Gastrocnemius medialis (tissue), 4 donors: ENCODE data around the gene THSD4. TPM values are rescaled to one million over a fixed set of nuclear protein-coding genes. Genes with fewer than 3 reads are reported as not detected.

Experiments used
- ATAC-seq, 2 donors: fragments of 150-250 bp; one replicate each; pipeline ENCODE4 v1.9.1; 2016
- DNase-seq, 2 donors: peaks; one replicate each; pipeline ENCODE4 v3.0.0-alpha.2; 2019
- H3K27ac ChIP-seq, 4 donors: fragments of 200-600 bp; sonication (generic); 1 replicate in 1 of 4; 2 replicates in 3 of 4; pipeline ENCODE4 v1.5.1; 2016 to 2018; ENCODE audit warnings: mild to moderate bottlenecking in 2 of 4, moderate library complexity in 1 of 4
- H3K27me3 ChIP-seq, 3 donors: fragments of 200-600 bp; sonication (generic) in 2 of 3; 1 replicate in 1 of 3; 2 replicates in 2 of 3; pipeline versions ENCODE4 v1.5.1 to v1.6.0; 2016 to 2019; ENCODE audit warnings: mild to moderate bottlenecking in 1 of 3, moderate library complexity in 1 of 3
- H3K36me3 ChIP-seq, 2 donors: fragments of 200-600 bp; sonication (generic) in 1 of 2; one replicate each; pipeline ENCODE4 v1.5.1; 2017 to 2018
- H3K4me1 ChIP-seq, 2 donors: fragments of 200-600 bp; sonication (generic) in 1 of 2; one replicate each; pipeline ENCODE4 v1.5.1; 2016 to 2017; ENCODE audit warnings: mild to moderate bottlenecking in 2 of 2
- H3K4me3 ChIP-seq, 4 donors: fragments of 200-600 bp; sonication (generic) in 3 of 4; 1 replicate in 1 of 4; 2 replicates in 3 of 4; pipeline ENCODE4 v1.5.1; 2016 to 2019; ENCODE audit warnings: mild to moderate bottlenecking in 2 of 4
- H3K9me3 ChIP-seq, 3 donors: fragments of 200-600 bp; sonication (generic) in 2 of 3; 1 replicate in 1 of 3; 2 replicates in 2 of 3; pipeline ENCODE4 v1.5.1; 2016 to 2019
- POLR2A ChIP-seq, 2 donors: fragments of 450-650 bp; IDR thresholded peaks; one replicate each; pipeline ENCODE4 v1.6.1; 2017; ENCODE audit warnings: antibody characterized with exemption in 2 of 2, mild to moderate bottlenecking in 2 of 2, moderate library complexity in 2 of 2
- in situ Hi-C, 4 donors: fragments of 200-750 bp; cut with MboI; loops; one replicate each; pipeline versions ENCODE4 v1.15.0 to v1.8.0; 2017; ENCODE audit warnings: low sequenced_read_pairs in 4 of 4
- intact Hi-C: fragments of 100-400 bp; cut with DNase I; formaldehyde crosslinking; loops from one replicate; pipeline ENCODE4 v1.15.1; 2023; ENCODE audit warnings: low total_unique reads
- total RNA-seq, 4 donors: library from RNA; depleted of rRNA; stranded (reverse); fragments of >200 nt; gene quantifications; one replicate each; pipeline versions ENCODE4 v1.1.0 to v1.2.3, GENCODE V29; 2016
- TF ChIP-seq, protein P1 (sequence below), 5 experiments: fragments of 450-650 bp in 3 of 5; fragments of 200-600 bp in 2 of 5; sonication (generic) in 2 of 5; IDR thresholded peaks in 4 of 5; conservative IDR thresholded peaks in 1 of 5; 1 replicate in 4 of 5; 2 replicates in 1 of 5; pipeline ENCODE4 v1.5.1; 2016 to 2019; ENCODE audit warnings: antibody characterized with exemption in 5 of 5, mild to moderate bottlenecking in 3 of 5, moderate library complexity in 3 of 5

Gene THSD4
- total RNA-seq, 4 donors from 2014 or later: 0.35 to 3.1 (median 0.60) TPM

- no peak overlapping the region for H3K4me3 ChIP-seq
- DNase-seq: no peak
- H3K27ac ChIP-seq: no peak overlapping the region
- no peaks in the 10 kb centered on the region for H3K27me3 ChIP-seq
- H3K9me3 ChIP-seq: no peaks in the 10 kb centered on the region
- in situ Hi-C loops: loop anchor here in 1 of 4 donors (25.0 kb wide), 1 partner anchor 232 kb away; the partner anchor contains the start of gene THSD4
- no peaks in the 10 kb centered on the region for H3K36me3 ChIP-seq
- intact Hi-C loops: no loop called here
- no peaks in the 10 kb centered on the region for H3K4me1 ChIP-seq
- ATAC-seq: no peak
- TF ChIP-seq POLR2A (IDR thresholded peaks at IDR 0.05): no peak
- TF ChIP-seq, protein P1, sequence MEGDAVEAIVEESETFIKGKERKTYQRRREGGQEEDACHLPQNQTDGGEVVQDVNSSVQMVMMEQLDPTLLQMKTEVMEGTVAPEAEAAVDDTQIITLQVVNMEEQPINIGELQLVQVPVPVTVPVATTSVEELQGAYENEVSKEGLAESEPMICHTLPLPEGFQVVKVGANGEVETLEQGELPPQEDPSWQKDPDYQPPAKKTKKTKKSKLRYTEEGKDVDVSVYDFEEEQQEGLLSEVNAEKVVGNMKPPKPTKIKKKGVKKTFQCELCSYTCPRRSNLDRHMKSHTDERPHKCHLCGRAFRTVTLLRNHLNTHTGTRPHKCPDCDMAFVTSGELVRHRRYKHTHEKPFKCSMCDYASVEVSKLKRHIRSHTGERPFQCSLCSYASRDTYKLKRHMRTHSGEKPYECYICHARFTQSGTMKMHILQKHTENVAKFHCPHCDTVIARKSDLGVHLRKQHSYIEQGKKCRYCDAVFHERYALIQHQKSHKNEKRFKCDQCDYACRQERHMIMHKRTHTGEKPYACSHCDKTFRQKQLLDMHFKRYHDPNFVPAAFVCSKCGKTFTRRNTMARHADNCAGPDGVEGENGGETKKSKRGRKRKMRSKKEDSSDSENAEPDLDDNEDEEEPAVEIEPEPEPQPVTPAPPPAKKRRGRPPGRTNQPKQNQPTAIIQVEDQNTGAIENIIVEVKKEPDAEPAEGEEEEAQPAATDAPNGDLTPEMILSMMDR (IDR thresholded peaks at IDR 0.05 in 4 of 5, conservative IDR thresholded peaks at IDR 0.05 in 1 of 5): no peak
These were observed 229.0 kb downstream of the THSD4 start for GRCh38 chr15:71344316-71344715.

DNA sequence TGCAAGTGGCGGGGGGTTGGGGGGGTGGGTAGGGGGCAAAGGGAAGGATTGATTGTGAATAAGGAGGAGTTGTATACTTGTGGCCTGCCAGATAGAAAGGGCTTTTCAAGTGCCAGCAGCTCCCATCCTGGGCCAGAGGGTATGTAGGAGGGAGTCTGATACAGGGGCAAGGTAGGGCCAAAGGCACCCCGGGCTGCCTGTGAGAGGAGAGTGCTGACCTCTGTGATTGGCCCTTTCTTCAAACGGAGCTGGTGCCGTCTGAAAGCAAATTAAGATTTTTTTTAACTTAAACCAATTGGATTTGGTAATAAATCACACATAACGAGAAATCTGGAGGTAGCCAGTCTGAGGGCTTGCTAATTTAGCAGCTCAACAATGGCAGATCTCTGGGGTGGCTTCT lies 229.9 kb downstream of the THSD4 start:
- ATAC-seq (no peak), DNase-seq (no peak)
- H3K27me3 ChIP-seq: no peaks in the 10 kb centered on the region
- H3K4me1 ChIP-seq: no peaks in the 10 kb centered on the region
- no peak overlapping the region for H3K4me3 ChIP-seq
- TF ChIP-seq, protein P1 (IDR thresholded peaks at IDR 0.05 in 4 of 5, conservative IDR thresholded peaks at IDR 0.05 in 1 of 5): no peak
- TF ChIP-seq POLR2A (IDR thresholded peaks at IDR 0.05): no peak
- no peaks in the 10 kb centered on the region for H3K9me3 ChIP-seq
- no peaks in the 10 kb centered on the region for H3K36me3 ChIP-seq
- no peak overlapping the region for H3K27ac ChIP-seq
- in situ Hi-C loops: loop anchor here in 1 of 4 donors (25.0 kb wide), 1 partner anchor 233 kb away; the partner anchor contains the start of gene THSD4
- intact Hi-C loops: no loop called here

- no peak overlapping the region for H3K27ac ChIP-seq
- no peaks in the 10 kb centered on the region for H3K4me1 ChIP-seq
- TF ChIP-seq, protein P1 (IDR thresholded peaks at IDR 0.05 in 4 of 5, conservative IDR thresholded peaks at IDR 0.05 in 1 of 5): no peak
- TF ChIP-seq POLR2A (IDR thresholded peaks at IDR 0.05): no peak
- no peaks in the 10 kb centered on the region for H3K27me3 ChIP-seq
- H3K4me3 ChIP-seq: no peak overlapping the region
- intact Hi-C loops (no loop called here), in situ Hi-C loops (loop anchor here in 1 of 4 donors (25.0 kb wide), 1 partner anchor 234 kb away; the partner anchor contains the start of gene THSD4)
- ATAC-seq (no peak), DNase-seq (no peak)
- H3K9me3 ChIP-seq: no peaks in the 10 kb centered on the region
- no peaks in the 10 kb centered on the region for H3K36me3 ChIP-seq
These were observed 231.2 kb downstream of the THSD4 start for GRCh38 chr15:71346464-71346863.

DNA sequence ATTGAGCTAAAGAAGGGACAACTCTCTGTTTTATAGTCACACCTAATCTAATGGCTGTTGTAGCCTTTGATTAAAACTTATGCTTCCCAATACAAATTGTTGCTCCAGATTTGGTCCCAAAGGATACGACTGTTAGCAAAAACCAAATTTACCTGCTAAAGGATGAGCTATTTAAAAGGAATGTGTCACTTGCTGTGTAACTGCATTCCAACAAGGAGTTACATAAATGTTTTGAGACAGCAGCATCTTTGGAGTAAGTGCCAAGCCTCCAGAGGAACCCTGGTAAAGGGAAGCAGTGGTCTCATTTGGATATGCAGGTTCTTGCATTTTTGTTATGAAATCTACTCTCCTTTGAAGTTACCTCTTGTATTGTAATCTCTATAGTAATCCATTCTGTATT lies 233.3 kb downstream of the THSD4 start:
- Histone ChIP-seq H3K4me3 (no peak overlapping the region), H3K4me1 (peaks cover 0 to 4% of the 10 kb centered on the region in 2 donors), H3K27ac (no peak overlapping the region), H3K9me3 (no peaks in the 10 kb centered on the region), H3K36me3 (no peaks in the 10 kb centered on the region), H3K27me3 (no peaks in the 10 kb centered on the region)
- intact Hi-C loops (no loop called here), in situ Hi-C loops (loop anchor here in 1 of 4 donors (25.0 kb wide), 1 partner anchor 236 kb away; the partner anchor contains the start of gene THSD4)
- no peak for TF ChIP-seq POLR2A (IDR thresholded peaks at IDR 0.05)
- TF ChIP-seq, protein P1 (IDR thresholded peaks at IDR 0.05 in 4 of 5, conservative IDR thresholded peaks at IDR 0.05 in 1 of 5): no peak
- ATAC-seq (no peak), DNase-seq (no peak)

DNA sequence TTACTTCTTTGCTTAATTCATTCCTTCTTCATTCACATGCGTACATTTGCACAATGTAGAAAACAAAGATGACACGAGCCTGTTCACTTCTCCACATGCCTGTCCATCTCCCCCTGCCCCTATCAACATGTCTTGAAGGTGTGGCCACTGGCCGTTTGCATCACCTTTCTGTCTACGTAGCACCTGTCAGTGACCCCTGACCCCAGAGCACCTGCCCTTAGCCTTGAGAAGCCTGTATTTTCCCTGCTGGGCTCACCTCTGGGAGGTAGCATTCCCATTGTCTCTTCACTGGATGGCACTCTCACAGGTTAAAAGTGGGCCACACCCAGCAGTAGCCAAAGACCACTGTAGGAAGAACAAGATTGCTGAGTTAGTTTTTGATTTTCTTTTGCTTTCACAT lies 234.1 kb downstream of the THSD4 start:
- DNase-seq: no peak
- H3K27me3 ChIP-seq: no peaks in the 10 kb centered on the region
- no peaks in the 10 kb centered on the region for H3K9me3 ChIP-seq
- in situ Hi-C loops: loop anchor here in 1 of 4 donors (25.0 kb wide), 1 partner anchor 237 kb away; the partner anchor contains the start of gene THSD4
- TF ChIP-seq POLR2A (IDR thresholded peaks at IDR 0.05): no peak
- intact Hi-C loops: no loop called here
- peaks cover 0 to 4% of the 10 kb centered on the region in 2 donors for H3K4me1 ChIP-seq
- H3K4me3 ChIP-seq: no peak overlapping the region
- H3K27ac ChIP-seq: no peak overlapping the region
- ATAC-seq: no peak
- H3K36me3 ChIP-seq: no peaks in the 10 kb centered on the region
